Measurements from ENCODE around the gene TEC. TPM values are rescaled to one million over a fixed set of nuclear protein-coding genes. Genes with fewer than 3 reads are reported as not detected.
A peak's percentile ranks its signal among the peaks of the same experiment; 100 is the strongest.

Gene TEC
- total and polyA plus RNA-seq, 9 of the 15 experiments (the other 6 are each of a cell fraction or from before 2014, with no cell fraction given), result 5.3 to 14.7 (median 8.8) TPM

GRCh38 chr4:48247142-48247877 is 22.3 kb downstream of the TEC start:
- Histone ChIP-seq H3K4me3 (no peak overlapping the region), H3K79me2 (ENCODE audit: control insufficient read depth, insufficient read depth, low read length) (peaks cover 97% of the 10 kb centered on the region), H3K4me1 (replicated peaks in 1 of 2; ENCODE audit: control insufficient read depth in 2 of 2, insufficient read depth in 2 of 2, low read length in 2 of 2) (peaks cover 5 to 50% of the 10 kb centered on the region in 2 experiments), H3K27ac (ENCODE audit: extremely low read depth, low read depth, low read length) (peak overlapping the region; percentile 40; the same call in 2 of the 3 replicates), H3K9me1 (ENCODE audit: control insufficient read depth, insufficient read depth, low read length) (no peaks in the 10 kb centered on the region), H4K20me1 (replicated peaks; ENCODE audit: control insufficient read depth, insufficient read depth, low read length) (no peaks in the 10 kb centered on the region), H3K36me3 (ENCODE audit: control insufficient read depth, insufficient read depth, low read length) (peaks cover 7% of the 10 kb centered on the region; the same call in 1 of the 3 replicates), H2AFZ (ENCODE audit: low read depth, low read length) (no peak overlapping the region), H3K9me3 (replicated peaks; ENCODE audit: control insufficient read depth, insufficient read depth, low read depth, low read length) (peaks cover 6% of the 10 kb centered on the region; the same call in 1 of the 2 replicates), H3K27me3 (ENCODE audit: control insufficient read depth in 2 of 2, insufficient read depth in 2 of 2, low read length in 2 of 2) (no peaks in the 10 kb centered on the region), H3K9ac (ENCODE audit: insufficient read depth in 1 of 2, low read depth in 2 of 2, low read length in 2 of 2) (no peak overlapping the region), H3K4me2 (ENCODE audit: insufficient read depth, low read length) (peak overlapping the region; percentile 7; the same call in 1 of the 2 replicates)
- DNase-seq (ENCODE audit: extremely low read depth in 1 of 4, low spot score in 3 of 4) (peak in 1 of 4 experiments; percentile 53), ATAC-seq (peak; percentile 17; the same call in 2 of the 3 replicates), FAIRE-seq (peak; percentile 6)
- BruUV-seq (replicated peaks), result no TSS peak
- CTCF ChIA-PET (ENCODE audit: low intra/inter-chr PET ratio), result no interaction called here
- 20% methylated on average over 7 of the region's 7 CpGs for WGBS (ENCODE audit: insufficient coverage, low coverage, missing lambda C conversion rate)
- intact Hi-C loops (cut with micrococcal nuclease) (no loop called here), in situ Hi-C loops (cut with MboI) (no loop called here)
- POLR2A ChIA-PET, result no interaction called here
- TF ChIP-seq RBM39 (optimal IDR thresholded peaks at IDR 0.05; ENCODE audit: low read depth, low read length), result no peak
- TF ChIP-seq ZNF263 (CRISPR knock-in tag; IDR thresholded peaks at IDR 0.05; ENCODE audit: borderline replicate concordance), result no peak
- TF ChIP-seq, protein P1, sequence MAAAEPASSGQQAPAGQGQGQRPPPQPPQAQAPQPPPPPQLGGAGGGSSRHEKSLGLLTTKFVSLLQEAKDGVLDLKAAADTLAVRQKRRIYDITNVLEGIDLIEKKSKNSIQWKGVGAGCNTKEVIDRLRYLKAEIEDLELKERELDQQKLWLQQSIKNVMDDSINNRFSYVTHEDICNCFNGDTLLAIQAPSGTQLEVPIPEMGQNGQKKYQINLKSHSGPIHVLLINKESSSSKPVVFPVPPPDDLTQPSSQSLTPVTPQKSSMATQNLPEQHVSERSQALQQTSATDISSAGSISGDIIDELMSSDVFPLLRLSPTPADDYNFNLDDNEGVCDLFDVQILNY (CRISPR knock-in tag; IDR thresholded peaks at IDR 0.05), result no peak
- no peak for TF ChIP-seq KDM4B (IDR thresholded peaks at IDR 0.05; ENCODE audit: borderline replicate concordance in 2 of 2, low read depth in 1 of 2)
- TF ChIP-seq E2F3 (CRISPR knock-in tag; IDR thresholded peaks at IDR 0.05), result no peak
- no peak for TF ChIP-seq SIN3A (IDR thresholded peaks at IDR 0.05; ENCODE audit: borderline replicate concordance in 2 of 2, control insufficient read depth in 1 of 2, low read depth in 2 of 2, low read length in 2 of 2)
- peak; percentile 16; the same call in 1 of the 2 replicates for TF ChIP-seq ATF7 (IDR thresholded peaks at IDR 0.05)
- TF ChIP-seq SMAD2 (IDR thresholded peaks at IDR 0.05; ENCODE audit: low read depth, low read length), result no peak
- TF ChIP-seq MAFF (IDR thresholded peaks at IDR 0.05; ENCODE audit: low read length), result peak; percentile 98
- TF ChIP-seq TOE1 (IDR thresholded peaks at IDR 0.05; ENCODE audit: borderline replicate concordance), result no peak
- no peak for TF ChIP-seq TOE1 (CRISPR knock-in tag; IDR thresholded peaks at IDR 0.05; ENCODE audit: borderline replicate concordance, low read depth)
- TF ChIP-seq BRD4 (IDR thresholded peaks at IDR 0.05), result no peak
- TF ChIP-seq HMG20B (CRISPR knock-in tag; IDR thresholded peaks at IDR 0.05), result no peak
- TF ChIP-seq BRCA1 (IDR thresholded peaks at IDR 0.05), result no peak
- no peak for TF ChIP-seq BRCA1 (CRISPR knock-in tag; IDR thresholded peaks at IDR 0.05)
- no peak for TF ChIP-seq KAT7 (CRISPR knock-in tag; IDR thresholded peaks at IDR 0.05; ENCODE audit: borderline replicate concordance)
- TF ChIP-seq TEAD4 (IDR thresholded peaks at IDR 0.05; ENCODE audit: low read length), result peak; percentile 53
- TF ChIP-seq TEAD4 (CRISPR knock-in tag; IDR thresholded peaks at IDR 0.05; ENCODE audit: borderline replicate concordance), result no peak
- TF ChIP-seq ZMIZ1 (IDR thresholded peaks at IDR 0.05; ENCODE audit: low read depth in 2 of 2, low read length in 2 of 2), result no peak
- TF ChIP-seq ZNF3 (CRISPR knock-in tag; IDR thresholded peaks at IDR 0.05), result no peak

All from K562 (cell line).